Measurements from ENCODE around the gene ADAMTS9.

- TF ChIP-seq CTCF (IDR thresholded peaks at IDR 0.05 in 8 of 11, conservative IDR thresholded peaks at IDR 0.05 in 3 of 11) (no peak), POLR2AphosphoS5 (IDR thresholded peaks at IDR 0.05) (no peak), POLR2A (IDR thresholded peaks at IDR 0.05) (no peak)
These were observed 172.9 kb downstream of the ADAMTS9 start for GRCh38 chr3:64514889-64515288.
